Measurements from ENCODE around the gene YTHDF1. TPM values are rescaled to one million over a fixed set of nuclear protein-coding genes. Genes with fewer than 3 reads are reported as not detected.

YTHDF1 gene
- total and polyA plus RNA-seq, 2 of the 4 experiments (the other 2 are of a cell fraction), result 10.9 to 22.6 TPM

- no peak for TF ChIP-seq MAFK (IDR thresholded peaks at IDR 0.05; ENCODE audit: low read depth, low read length)
Observed at GRCh38 chr20:63167026-63167917, 48.7 kb downstream of the YTHDF1 start (continued).

GRCh38 chr20:63166193-63167020 is 49.5 kb downstream of the YTHDF1 start:
- no peak overlapping the region for H2BK20ac ChIP-seq (ENCODE audit: low read depth, low read length)
- no peak overlapping the region for H2BK15ac ChIP-seq (ENCODE audit: low read depth, low read length)
- H2BK5ac ChIP-seq (ENCODE audit: low read depth, low read length, poor library complexity, severe bottlenecking), result no peak overlapping the region
- H3K9me3 ChIP-seq (ENCODE audit: control insufficient read depth, insufficient read depth, low read length), result no peaks in the 10 kb centered on the region
- no peak overlapping the region for H3K4me3 ChIP-seq (ENCODE audit: insufficient read depth, low read depth, low read length)
- H4K20me1 ChIP-seq (ENCODE audit: insufficient read depth, low read length), result no peaks in the 10 kb centered on the region; the same call in 1 of the 2 replicates
- H4K8ac ChIP-seq (ENCODE audit: low read depth in 2 of 2, low read length in 2 of 2), result no peak overlapping the region
- DNase-seq, result no peak
- H2BK120ac ChIP-seq (ENCODE audit: low read depth, low read length), result no peak overlapping the region
- no peaks in the 10 kb centered on the region for H3K79me1 ChIP-seq (ENCODE audit: low read depth in 1 of 2, low read length in 2 of 2)
- no peak overlapping the region for H3K4ac ChIP-seq (ENCODE audit: low read depth, low read length)
- no peak overlapping the region for H3K9ac ChIP-seq (ENCODE audit: low read depth, low read length)
- H3K18ac ChIP-seq (ENCODE audit: low read depth, low read length), result no peak overlapping the region
- no peak for ATAC-seq (ENCODE audit: low read depth)
- in situ Hi-C loops (cut with MboI; ENCODE audit: low sequenced_read_pairs), result no loop called here
- no peak overlapping the region for H2AFZ ChIP-seq (replicated peaks; ENCODE audit: low read length, poor library complexity)
- dilution Hi-C loops (cut with HindIII; ENCODE audit: low sequenced_read_pairs, unreplicated experiment), result no loop called here
- H3K4me1 ChIP-seq (ENCODE audit: control insufficient read depth, insufficient read depth, low read length), result no peaks in the 10 kb centered on the region
- no peak overlapping the region for H4K5ac ChIP-seq (ENCODE audit: low read depth, low read length)
- no peak overlapping the region for H2AK5ac ChIP-seq (ENCODE audit: low read depth, low read length)
- CTCF ChIA-PET, result no interaction called here
- no peak overlapping the region for H3K14ac ChIP-seq (replicated peaks; ENCODE audit: low read depth, low read length)
- peaks cover 39% of the 10 kb centered on the region; the same call in 1 of the 2 replicates for H3K27me3 ChIP-seq (ENCODE audit: control insufficient read depth, insufficient read depth, low read length)
- no peak overlapping the region for H3K4me2 ChIP-seq (ENCODE audit: low read depth, low read length)
- 74% methylated on average over 8 of the region's 26 CpGs; no CpG with 5 or more reads in 1 of the 2 experiments for WGBS, 2 experiments (ENCODE audit: extremely low coverage in 2 of 2, insufficient read length in 1 of 2)
- H3K27ac ChIP-seq (ENCODE audit: insufficient read depth, low read length), result no peak overlapping the region
- no peaks in the 10 kb centered on the region for H3K9me1 ChIP-seq (ENCODE audit: insufficient read depth, low read length)
- no peak overlapping the region for H3K23ac ChIP-seq (ENCODE audit: low read depth, low read length)
- H3K56ac ChIP-seq (ENCODE audit: extremely low read depth, insufficient read depth, low read length), result no peak overlapping the region
- POLR2A ChIA-PET (ENCODE audit: unreplicated experiment), result interaction anchor here (0.6 kb wide), 1 partner anchor 64 kb away, joined by 4 read pairs; no protein-coding TSS in a partner anchor
- H4K91ac ChIP-seq (ENCODE audit: insufficient read depth, low read depth, low read length), result no peak overlapping the region
- H3K36me3 ChIP-seq (ENCODE audit: control insufficient read depth, insufficient read depth, low read length), result no peaks in the 10 kb centered on the region
- intact Hi-C loops (cut with micrococcal nuclease), result no loop called here
- H2AK9ac ChIP-seq (replicated peaks; ENCODE audit: low read depth, low read length, poor library complexity), result no peak overlapping the region
- no TSS peak for BruUV-seq (replicated peaks)
- no peak for TF ChIP-seq ELK1 (IDR thresholded peaks at IDR 0.05; ENCODE audit: borderline replicate concordance, low read depth, low read length)
- TF ChIP-seq USF2 (IDR thresholded peaks at IDR 0.05; ENCODE audit: low read depth, low read length), result no peak
- TF ChIP-seq SMC3 (IDR thresholded peaks at IDR 0.05; ENCODE audit: low read depth, low read length), result no peak
- no peak for TF ChIP-seq MAZ (IDR thresholded peaks at IDR 0.05; ENCODE audit: borderline replicate concordance, low read depth, low read length)
- no peak for TF ChIP-seq RFX5 (IDR thresholded peaks at IDR 0.05; ENCODE audit: low read depth, low read length)
- TF ChIP-seq BHLHE40 (IDR thresholded peaks at IDR 0.05; ENCODE audit: low read depth, low read length), result no peak
- no peak for TF ChIP-seq NFE2L2 (IDR thresholded peaks at IDR 0.05; ENCODE audit: low read depth, low read length)
- TF ChIP-seq CHD1 (IDR thresholded peaks at IDR 0.05; ENCODE audit: low read depth, low read length), result no peak
- no peak for TF ChIP-seq RAD21 (IDR thresholded peaks at IDR 0.05; ENCODE audit: low read length)
- no peak for TF ChIP-seq FOS (IDR thresholded peaks at IDR 0.05; ENCODE audit: low read depth, low read length)
- no peak for TF ChIP-seq POLR2A (IDR thresholded peaks at IDR 0.05; ENCODE audit: low read depth, low read length)
